Suprapubic skin (tissue), 3 donors: ENCODE measurements around the gene MIER2.

Experiments used
- CTCF ChIP-seq, 2 donors: fragments of 200-600 bp in 1 of 2; fragments of 450-650 bp in 1 of 2; sonication (generic) in 1 of 2; IDR thresholded peaks; one replicate each; pipeline ENCODE4 v1.5.1; 2016 to 2019; ENCODE audit warnings: antibody characterized with exemption in 2 of 2, mild to moderate bottlenecking in 1 of 2, moderate library complexity in 1 of 2
- EP300 ChIP-seq: sonication (generic); formaldehyde crosslinking; IDR thresholded peaks from one replicate; pipeline ENCODE4 v1.6.1; 2017; ENCODE audit warnings: antibody characterized with exemption
- POLR2A ChIP-seq, 2 donors: fragments of 450-650 bp; IDR thresholded peaks; one replicate each; pipeline ENCODE4 v1.6.1; 2017; ENCODE audit warnings: antibody characterized with exemption in 2 of 2, mild to moderate bottlenecking in 2 of 2, moderate library complexity in 2 of 2

- TF ChIP-seq CTCF (IDR thresholded peaks at IDR 0.05) = no peak
- no peak for TF ChIP-seq EP300
- TF ChIP-seq POLR2A (IDR thresholded peaks at IDR 0.05) = no peak
Observed at GRCh38 chr19:384799-385169, 40.2 kb upstream of the MIER2 start.
